IMR-90 (cell line): ENCODE results near the gene FAM151B. TPM values are rescaled to one million over a fixed set of nuclear protein-coding genes. Genes with fewer than 3 reads are reported as not detected.
A peak's percentile ranks its signal among the peaks of the same experiment; 100 is the strongest.

Source experiments
- ATAC-seq: fragments of 200-7000 bp; cut with Tn5 transposase; 2 replicates; pipeline ENCODE4 v1.9.1; 2020; ENCODE audit warnings: low read depth, mild to moderate bottlenecking, moderate library complexity
- BruUV-seq: library from RNA; stranded (reverse); fragments of 400-500 nt; replicated peaks from 2 replicates; lab custom pipeline; 2021; lab: Mats Ljungman, UMichigan
- CTCF ChIA-PET: fragments of 300-600 bp; formaldehyde crosslinking; extraction: SDS; loops from one replicate; lab custom pipeline; 2021; ENCODE audit warnings: antibody characterized with exemption; lab: Yijun Ruan, JAX
- POLR2A ChIA-PET: fragments of 300-600 bp; sonication (Branson Sonifier 250); formaldehyde crosslinking; loops from one replicate; lab custom pipeline; 2022; ENCODE audit warnings: antibody characterized with exemption; ENCODE audit not compliant: unreplicated experiment; lab: Charles Lee
- DNase-seq: peaks from one replicate; pipeline ENCODE4 v3.0.0; 2013
- H2AFZ ChIP-seq: replicated peaks from 2 replicates; pipeline ENCODE3; 2013; ENCODE audit warnings: low read length, mild to moderate bottlenecking; ENCODE audit not compliant: poor library complexity
- H2AK5ac ChIP-seq: 2 replicates; pipeline ENCODE4 v1.6.1; 2013; ENCODE audit warnings: low read depth, low read length, inconsistent platforms
- H2AK9ac ChIP-seq: replicated peaks from 2 replicates; pipeline ENCODE3; 2013; ENCODE audit warnings: mild to moderate bottlenecking, low read depth, low read length, moderate library complexity; ENCODE audit not compliant: poor library complexity
- H2BK120ac ChIP-seq: 2 replicates; pipeline ENCODE4 v1.6.1; 2013; ENCODE audit warnings: low read depth, low read length, inconsistent platforms
- H2BK15ac ChIP-seq: 3 replicates; pipeline ENCODE4 v1.6.1; 2013; ENCODE audit warnings: low read depth, low read length, inconsistent platforms
- H2BK20ac ChIP-seq: 2 replicates; pipeline ENCODE4 v1.6.1; 2013; ENCODE audit warnings: low read depth, mild to moderate bottlenecking, inconsistent platforms, low read length, moderate library complexity
- H2BK5ac ChIP-seq: 2 replicates; pipeline ENCODE4 v1.6.1; 2013; ENCODE audit warnings: mild to moderate bottlenecking, low read depth, low read length, inconsistent platforms; ENCODE audit not compliant: poor library complexity, severe bottlenecking
- H3K14ac ChIP-seq: replicated peaks from 2 replicates; pipeline ENCODE4 v1.6.1; 2013; ENCODE audit warnings: low read depth, low read length, inconsistent platforms
- H3K18ac ChIP-seq: 2 replicates; pipeline ENCODE4 v1.6.1; 2013; ENCODE audit warnings: low read depth, low read length, control low read depth
- H3K23ac ChIP-seq: 2 replicates; pipeline ENCODE4 v1.6.1; 2013; ENCODE audit warnings: low read depth, low read length, inconsistent platforms
- H3K27ac ChIP-seq: 2 replicates; pipeline ENCODE4 v1.5.1; 2013; ENCODE audit warnings: mild to moderate bottlenecking, control low read depth, low read length; ENCODE audit not compliant: insufficient read depth
- H3K27me3 ChIP-seq: 2 replicates; pipeline ENCODE4 v1.6.1; 2013; ENCODE audit warnings: low read length; ENCODE audit not compliant: control insufficient read depth, insufficient read depth
- H3K36me3 ChIP-seq: 2 replicates; pipeline ENCODE4 v1.6.1; 2013; ENCODE audit warnings: low read length, mixed read lengths; ENCODE audit not compliant: control insufficient read depth, insufficient read depth
- H3K4ac ChIP-seq: 2 replicates; pipeline ENCODE4 v1.6.1; 2013; ENCODE audit warnings: low read depth, low read length, inconsistent platforms
- H3K4me1 ChIP-seq: 2 replicates; pipeline ENCODE4 v1.6.1; 2013; ENCODE audit warnings: low read length, mixed read lengths; ENCODE audit not compliant: control insufficient read depth, insufficient read depth
- H3K4me2 ChIP-seq: 2 replicates; pipeline ENCODE4 v1.6.1; 2013; ENCODE audit warnings: low read depth, mild to moderate bottlenecking, control low read depth, low read length, moderate library complexity
- H3K4me3 ChIP-seq: 2 replicates; pipeline ENCODE4 v1.5.1; 2013; ENCODE audit warnings: low read depth, mild to moderate bottlenecking, control low read depth, low read length, moderate library complexity; ENCODE audit not compliant: insufficient read depth
- H3K56ac ChIP-seq: 2 replicates; pipeline ENCODE4 v1.6.1; 2013; ENCODE audit warnings: low read length, inconsistent platforms; ENCODE audit not compliant: insufficient read depth; ENCODE audit errors: extremely low read depth
- H3K79me1 ChIP-seq, 2 experiments: 2 replicates each; pipeline ENCODE4 v1.6.1; 2013; ENCODE audit warnings: low read length in 2 of 2, inconsistent platforms in 1 of 2, low read depth in 1 of 2
- H3K9ac ChIP-seq: 2 replicates; pipeline ENCODE4 v1.6.1; 2013; ENCODE audit warnings: low read depth, low read length, control low read depth
- H3K9me1 ChIP-seq: 2 replicates; pipeline ENCODE4 v1.6.1; 2013; ENCODE audit warnings: low read length, inconsistent platforms; ENCODE audit not compliant: insufficient read depth
- H3K9me3 ChIP-seq: 2 replicates; pipeline ENCODE4 v1.6.1; 2013; ENCODE audit warnings: low read length; ENCODE audit not compliant: control insufficient read depth, insufficient read depth
- H4K20me1 ChIP-seq: 2 replicates; pipeline ENCODE4 v1.6.1; 2013; ENCODE audit warnings: low read length, inconsistent platforms; ENCODE audit not compliant: insufficient read depth
- H4K5ac ChIP-seq: 2 replicates; pipeline ENCODE4 v1.6.1; 2013; ENCODE audit warnings: mild to moderate bottlenecking, low read depth, low read length, control low read depth
- H4K8ac ChIP-seq, 2 experiments: 2 replicates each; pipeline ENCODE4 v1.6.1; 2013; ENCODE audit warnings: low read depth in 2 of 2, low read length in 2 of 2, control low read depth in 1 of 2, inconsistent platforms in 1 of 2
- H4K91ac ChIP-seq: 2 replicates; pipeline ENCODE4 v1.6.1; 2013; ENCODE audit warnings: low read depth, low read length, inconsistent platforms; ENCODE audit not compliant: insufficient read depth
- CEBPB ChIP-seq: IDR thresholded peaks from 2 replicates; pipeline ENCODE4 v1.6.1; 2012; ENCODE audit warnings: low read depth, low read length, improper control_type of control experiment
- RAD21 ChIP-seq: IDR thresholded peaks from 2 replicates; pipeline ENCODE4 v1.6.1; 2012; ENCODE audit warnings: low read length, improper control_type of control experiment
- WGBS, 2 experiments: methylation state at CpG; one replicate each; pipeline versions ENCODE4 v1.1.5 to v1.1.7; 2013; ENCODE audit warnings: missing lambda C conversion rate in 2 of 2; ENCODE audit not compliant: insufficient read length in 1 of 2; ENCODE audit errors: extremely low coverage in 2 of 2; 5-methylcytosine and 5-hydroxymethylcytosine counted together
- dilution Hi-C: fragments of 300-500 bp; cut with HindIII; formaldehyde crosslinking; loops from one replicate; pipeline ENCODE4 v1.14.3; 2018; ENCODE audit warnings: low sequenced_read_pairs; ENCODE audit not compliant: unreplicated experiment
- in situ Hi-C: fragments of 300-500 bp; cut with MboI; formaldehyde crosslinking; loops from 3 replicates; pipeline ENCODE4 v1.14.3; 2019; ENCODE audit warnings: low sequenced_read_pairs, inconsistent platforms, mixed read lengths
- intact Hi-C: fragments of 100-400 bp; cut with micrococcal nuclease; formaldehyde crosslinking; loops from 2 replicates; pipeline ENCODE4 v1.10.0; 2022
- polyA plus RNA-seq, 3 experiments: library from polyadenylated mRNA; depleted of rRNA; stranded (reverse); fragments of >200 nt; gene quantifications; 2 replicates each; pipeline ENCODE4 v1.2.3, GENCODE V29; 2012; ENCODE audit warnings: low replicate concordance in 1 of 3
- total RNA-seq: library from RNA; depleted of rRNA; stranded (reverse); fragments of >200 nt; gene quantifications from 2 replicates; pipeline ENCODE4 v1.2.3, GENCODE V29; 2012

The FAM151B gene
- total and polyA plus RNA-seq, 2 of the 4 experiments (the other 2 are of a cell fraction), result 1.0 to 2.9 TPM

DNA sequence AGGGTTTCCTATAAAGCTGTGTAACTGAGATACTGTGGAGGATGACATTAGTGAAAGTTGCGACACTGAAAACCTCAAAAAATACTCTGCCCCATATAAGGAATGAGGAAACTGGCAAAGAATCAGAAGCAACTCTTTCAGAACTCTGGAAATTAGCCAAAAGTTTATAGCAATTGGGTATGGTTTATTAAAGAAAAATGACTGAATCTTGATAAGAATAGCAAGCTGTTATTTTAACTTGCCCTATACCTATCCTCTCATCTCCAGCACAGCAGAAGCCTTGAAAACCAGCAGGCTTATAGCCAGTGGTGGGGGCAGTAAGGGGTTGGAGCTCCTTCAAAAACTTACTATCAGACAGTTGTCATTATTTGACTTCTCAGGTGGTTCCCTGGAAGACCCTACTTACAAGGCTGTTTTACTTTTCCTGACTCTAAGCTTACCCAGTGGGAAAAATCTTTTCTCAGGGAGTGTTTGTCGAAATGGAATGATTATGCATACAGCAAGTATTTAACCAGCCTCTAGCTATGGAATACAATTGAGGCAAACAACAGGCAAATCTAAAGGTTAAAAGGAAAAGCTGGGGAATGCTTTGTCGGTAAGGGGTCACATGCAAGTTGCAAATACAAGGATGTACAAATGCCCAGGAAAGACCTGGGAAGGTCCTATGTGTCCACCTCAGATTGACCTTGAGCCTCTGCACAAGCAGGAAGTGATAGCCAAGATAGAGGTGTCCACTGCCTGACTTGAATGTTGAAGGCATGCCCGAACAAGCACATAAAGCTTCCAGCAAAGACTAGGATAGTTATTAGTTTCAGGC lies 21.0 kb upstream of the FAM151B start:
- H3K9me1 ChIP-seq, result no peaks in the 10 kb centered on the region
- H3K4me3 ChIP-seq, result no peak overlapping the region
- dilution Hi-C loops (no loop called here), in situ Hi-C loops (no loop called here), intact Hi-C loops (no loop called here)
- H3K27me3 ChIP-seq, result no peaks in the 10 kb centered on the region
- H3K79me1 ChIP-seq, result peaks cover 3% of the 10 kb centered on the region in 2 experiments; a peak in 1 of 4 replicates
- no peak overlapping the region for H3K23ac ChIP-seq
- no peak overlapping the region for H3K56ac ChIP-seq
- no peak overlapping the region for H4K91ac ChIP-seq
- H3K9ac ChIP-seq, result no peak overlapping the region
- peak overlapping the region; percentile 10 for H2BK5ac ChIP-seq
- H3K9me3 ChIP-seq, result peaks cover 6% of the 10 kb centered on the region
- H3K4me2 ChIP-seq, result no peak overlapping the region
- peaks cover 4% of the 10 kb centered on the region for H3K4me1 ChIP-seq
- ChIA-PET CTCF (interaction anchor here (0.8 kb wide), 1 partner anchor 15 kb away, joined by 3 read pairs; no protein-coding TSS in a partner anchor), POLR2A (no interaction called here)
- peak overlapping the region; percentile 39; the same call in 1 of the 2 replicates for H4K5ac ChIP-seq
- no peak overlapping the region for H2BK15ac ChIP-seq
- H4K20me1 ChIP-seq, result no peaks in the 10 kb centered on the region
- no peak overlapping the region for H2AFZ ChIP-seq
- H3K18ac ChIP-seq, result peak overlapping the region; percentile 46; the same call in 1 of the 2 replicates
- H3K27ac ChIP-seq, result peak overlapping the region; percentile 61; the same call in 1 of the 2 replicates
- TF ChIP-seq CEBPB (peak; percentile 61), RAD21 (no peak)
- no peak overlapping the region for H2BK20ac ChIP-seq
- H3K14ac ChIP-seq, result no peak overlapping the region
- ATAC-seq, result peak; percentile 91
- WGBS, 2 experiments, result 100% methylated on average over 1 of the region's 4 CpGs; no CpG with 5 or more reads in 1 of the 2 experiments
- peak; percentile 61 for DNase-seq
- BruUV-seq, result no TSS peak
- H3K36me3 ChIP-seq, result peaks cover 18% of the 10 kb centered on the region
- no peak overlapping the region for H2AK5ac ChIP-seq
- H4K8ac ChIP-seq, result 0 out of 4 replicates have a peak overlapping the region, but pooled peaks of 1 of the 2 experiments have one; percentile 31
- H2AK9ac ChIP-seq, result no peak overlapping the region
- H3K4ac ChIP-seq, result no peak overlapping the region
- no peak overlapping the region for H2BK120ac ChIP-seq
